ENCODE data around the gene ZMIZ1. TPM values are rescaled to one million over a fixed set of nuclear protein-coding genes. Genes with fewer than 3 reads are reported as not detected.

Gene ZMIZ1
- total RNA-seq, 1 donor from 2014 or later: 93.9 TPM

DNA sequence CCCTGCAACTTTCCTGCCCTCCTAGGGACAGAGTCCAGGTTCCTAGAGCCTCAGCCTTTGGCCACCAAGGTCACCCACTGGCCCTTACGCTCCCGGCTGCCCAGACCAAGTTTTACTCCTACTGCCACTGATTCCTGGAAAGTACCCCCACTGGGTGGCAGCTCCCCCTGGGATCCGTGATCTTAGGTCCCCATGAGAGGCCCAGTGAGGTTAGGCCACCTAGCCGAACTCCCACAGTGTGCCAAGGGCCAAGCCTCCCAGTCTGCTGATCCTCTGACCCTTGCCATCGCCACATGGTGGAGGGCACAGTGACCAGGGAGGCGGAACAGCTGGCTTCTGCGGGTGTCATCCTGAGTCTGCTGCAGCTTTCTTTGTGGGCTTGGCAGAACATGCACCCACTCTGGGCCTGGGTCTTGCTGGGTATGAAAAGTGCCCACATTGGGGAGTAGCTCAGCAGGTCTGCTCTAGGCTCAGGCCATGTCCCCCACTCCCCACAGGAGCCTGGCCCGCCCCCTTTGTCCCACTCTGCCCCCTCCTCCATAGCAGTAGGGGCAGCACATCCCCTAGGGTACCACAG, 238.0 kb downstream of the ZMIZ1 start:
- H3K4me1 Mint-ChIP-seq: no peaks in the 10 kb centered on the region
- ChIA-PET POLR2A (interaction anchor here (0.8 kb wide), 2 partner anchors 9 to 18 kb away, joined by 3 read pairs; no protein-coding TSS in a partner anchor), CTCF (no interaction called here)
- H3K9me3 Mint-ChIP-seq: no peaks in the 10 kb centered on the region
- TF ChIP-seq, protein P1, sequence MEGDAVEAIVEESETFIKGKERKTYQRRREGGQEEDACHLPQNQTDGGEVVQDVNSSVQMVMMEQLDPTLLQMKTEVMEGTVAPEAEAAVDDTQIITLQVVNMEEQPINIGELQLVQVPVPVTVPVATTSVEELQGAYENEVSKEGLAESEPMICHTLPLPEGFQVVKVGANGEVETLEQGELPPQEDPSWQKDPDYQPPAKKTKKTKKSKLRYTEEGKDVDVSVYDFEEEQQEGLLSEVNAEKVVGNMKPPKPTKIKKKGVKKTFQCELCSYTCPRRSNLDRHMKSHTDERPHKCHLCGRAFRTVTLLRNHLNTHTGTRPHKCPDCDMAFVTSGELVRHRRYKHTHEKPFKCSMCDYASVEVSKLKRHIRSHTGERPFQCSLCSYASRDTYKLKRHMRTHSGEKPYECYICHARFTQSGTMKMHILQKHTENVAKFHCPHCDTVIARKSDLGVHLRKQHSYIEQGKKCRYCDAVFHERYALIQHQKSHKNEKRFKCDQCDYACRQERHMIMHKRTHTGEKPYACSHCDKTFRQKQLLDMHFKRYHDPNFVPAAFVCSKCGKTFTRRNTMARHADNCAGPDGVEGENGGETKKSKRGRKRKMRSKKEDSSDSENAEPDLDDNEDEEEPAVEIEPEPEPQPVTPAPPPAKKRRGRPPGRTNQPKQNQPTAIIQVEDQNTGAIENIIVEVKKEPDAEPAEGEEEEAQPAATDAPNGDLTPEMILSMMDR (IDR thresholded peaks at IDR 0.05): no peak
- no peak overlapping the region for H3K4me3 Mint-ChIP-seq
- H3K27me3 Mint-ChIP-seq: no peaks in the 10 kb centered on the region
- DNase-seq: no peak
- H3K27ac Mint-ChIP-seq: no peak overlapping the region
- peaks cover 77% of the 10 kb centered on the region for H3K36me3 Mint-ChIP-seq (ENCODE audit: low read depth)
- no peak for ATAC-seq (ENCODE audit: low read depth)
- intact Hi-C loops (cut with micrococcal nuclease): no loop called here

DNA sequence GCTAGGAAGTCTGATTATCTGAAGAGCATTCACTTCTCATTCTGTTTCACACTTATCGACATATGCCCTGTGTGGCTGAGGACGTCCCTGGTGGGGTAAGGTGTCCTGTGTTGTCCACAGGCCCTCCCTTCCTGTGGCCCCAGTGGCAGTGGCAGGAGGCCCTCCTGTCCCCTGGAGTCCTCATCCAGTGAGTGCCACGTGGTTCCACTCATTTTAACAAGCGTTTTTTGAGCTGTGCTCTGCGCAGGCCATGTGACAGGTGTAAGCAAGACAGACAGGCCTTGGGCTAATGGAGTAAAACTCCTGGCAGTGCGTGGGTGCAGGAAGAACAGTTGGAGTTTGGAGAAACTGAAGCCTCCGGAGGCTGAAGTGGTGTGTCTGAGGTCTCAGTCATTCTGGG, 239.2 kb downstream of the ZMIZ1 start:
- POLR2A ChIA-PET: interaction anchor here (0.7 kb wide), 1 partner anchor 9 kb away, joined by 3 read pairs; no protein-coding TSS in a partner anchor
- Mint-ChIP-seq H3K27me3 (no peaks in the 10 kb centered on the region), H3K27ac (no peak overlapping the region), H3K4me3 (no peak overlapping the region), H3K4me1 (no peaks in the 10 kb centered on the region), H3K9me3 (no peaks in the 10 kb centered on the region), H3K36me3 (ENCODE audit: low read depth) (peaks cover 81% of the 10 kb centered on the region)
- CTCF ChIA-PET: no interaction called here
- TF ChIP-seq, protein P1 (IDR thresholded peaks at IDR 0.05): no peak
- no peak for DNase-seq
- intact Hi-C loops (cut with micrococcal nuclease): loop anchor here (2.0 kb wide), 1 partner anchor 13 kb away; no protein-coding TSS in a partner anchor
- no peak for ATAC-seq (ENCODE audit: low read depth)

DNA sequence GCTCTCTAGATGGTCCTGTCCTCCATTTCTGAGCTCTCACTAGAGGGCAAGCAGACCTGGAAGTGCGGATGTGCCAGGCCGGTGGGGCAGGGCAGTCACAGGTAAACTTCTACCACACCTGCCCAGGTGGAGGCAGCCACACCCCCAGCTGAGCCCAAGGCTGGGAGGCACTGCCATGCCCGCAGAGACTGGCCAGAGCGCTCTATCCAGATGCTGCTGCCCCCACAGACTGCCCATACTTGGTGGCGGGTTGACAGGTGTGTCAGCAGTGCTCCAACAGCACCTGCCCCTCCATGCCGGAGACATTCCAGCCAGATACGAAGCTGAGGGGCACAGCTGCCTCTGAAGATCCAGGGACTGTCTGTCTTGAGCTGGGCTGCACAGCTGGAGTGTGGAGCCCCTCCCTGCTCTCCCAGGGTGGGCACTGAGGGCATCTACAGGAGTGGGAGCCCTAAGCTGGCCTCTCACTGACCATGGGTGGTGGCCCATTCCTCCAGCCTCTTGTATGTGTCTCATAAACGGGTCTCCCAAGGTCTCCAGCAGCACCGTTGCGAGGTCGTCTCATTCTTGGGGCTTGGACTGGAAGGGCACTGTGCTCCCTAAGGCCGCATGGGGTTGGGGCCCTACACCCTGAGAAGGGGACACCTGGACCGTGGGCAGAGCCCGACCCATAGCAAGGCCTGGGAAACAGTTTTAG, 240.4 kb downstream of the ZMIZ1 start:
- intact Hi-C loops (cut with micrococcal nuclease): loop anchor here (2.0 kb wide), 1 partner anchor 14 kb away; no protein-coding TSS in a partner anchor
- DNase-seq: no peak
- Mint-ChIP-seq H3K36me3 (ENCODE audit: low read depth) (peaks cover 82% of the 10 kb centered on the region), H3K9me3 (no peaks in the 10 kb centered on the region), H3K27me3 (no peaks in the 10 kb centered on the region), H3K4me3 (no peak overlapping the region), H3K4me1 (no peaks in the 10 kb centered on the region), H3K27ac (no peak overlapping the region)
- TF ChIP-seq, protein P1 (IDR thresholded peaks at IDR 0.05): no peak
- POLR2A ChIA-PET: no interaction called here
- ATAC-seq (ENCODE audit: low read depth): no peak
- CTCF ChIA-PET: no interaction called here

DNA sequence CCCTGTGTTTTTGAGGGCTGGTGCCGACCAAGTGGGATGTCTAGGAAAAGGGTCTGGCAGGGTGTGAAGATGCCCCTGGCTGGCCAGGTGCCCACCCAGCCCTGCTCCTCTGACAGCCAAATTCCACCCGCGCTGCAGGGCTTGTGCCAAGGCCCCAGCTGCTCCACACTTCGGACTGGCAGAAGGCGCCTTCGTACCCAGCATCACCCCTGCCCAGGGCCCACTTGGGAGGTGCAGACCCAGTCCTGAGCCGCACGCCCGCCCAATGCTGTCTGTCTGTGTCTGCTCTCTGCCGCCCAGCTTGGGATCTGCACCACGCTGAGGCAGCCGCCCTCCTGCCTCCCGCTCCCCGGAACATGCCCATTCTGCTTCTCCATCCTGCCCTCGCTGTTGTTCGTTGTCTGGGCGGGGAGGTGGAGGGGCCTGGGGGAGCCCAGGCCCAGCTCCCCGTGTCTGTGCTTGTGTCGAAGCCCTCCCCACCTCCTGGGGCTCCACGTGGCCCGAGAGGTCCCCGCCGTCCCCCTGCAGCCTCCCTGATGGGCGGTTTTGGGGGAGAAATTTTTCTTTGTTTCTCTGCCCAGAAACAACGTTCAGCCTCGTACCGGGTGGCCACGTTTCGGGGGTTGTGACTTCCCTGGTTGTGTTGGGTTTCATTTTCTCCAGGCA, 241.6 kb downstream of the ZMIZ1 start:
- TF ChIP-seq, protein P1 (IDR thresholded peaks at IDR 0.05): no peak
- ATAC-seq (ENCODE audit: low read depth) (no peak), DNase-seq (no peak)
- peaks cover 74% of the 10 kb centered on the region for H3K36me3 Mint-ChIP-seq (ENCODE audit: low read depth)
- no peaks in the 10 kb centered on the region for H3K27me3 Mint-ChIP-seq
- peak overlapping the region; percentile 46 for H3K27ac Mint-ChIP-seq
- intact Hi-C loops (cut with micrococcal nuclease): no loop called here
- ChIA-PET CTCF (no interaction called here), POLR2A (no interaction called here)
- no peak overlapping the region for H3K4me3 Mint-ChIP-seq
- H3K9me3 Mint-ChIP-seq: no peaks in the 10 kb centered on the region
- no peaks in the 10 kb centered on the region for H3K4me1 Mint-ChIP-seq

DNA sequence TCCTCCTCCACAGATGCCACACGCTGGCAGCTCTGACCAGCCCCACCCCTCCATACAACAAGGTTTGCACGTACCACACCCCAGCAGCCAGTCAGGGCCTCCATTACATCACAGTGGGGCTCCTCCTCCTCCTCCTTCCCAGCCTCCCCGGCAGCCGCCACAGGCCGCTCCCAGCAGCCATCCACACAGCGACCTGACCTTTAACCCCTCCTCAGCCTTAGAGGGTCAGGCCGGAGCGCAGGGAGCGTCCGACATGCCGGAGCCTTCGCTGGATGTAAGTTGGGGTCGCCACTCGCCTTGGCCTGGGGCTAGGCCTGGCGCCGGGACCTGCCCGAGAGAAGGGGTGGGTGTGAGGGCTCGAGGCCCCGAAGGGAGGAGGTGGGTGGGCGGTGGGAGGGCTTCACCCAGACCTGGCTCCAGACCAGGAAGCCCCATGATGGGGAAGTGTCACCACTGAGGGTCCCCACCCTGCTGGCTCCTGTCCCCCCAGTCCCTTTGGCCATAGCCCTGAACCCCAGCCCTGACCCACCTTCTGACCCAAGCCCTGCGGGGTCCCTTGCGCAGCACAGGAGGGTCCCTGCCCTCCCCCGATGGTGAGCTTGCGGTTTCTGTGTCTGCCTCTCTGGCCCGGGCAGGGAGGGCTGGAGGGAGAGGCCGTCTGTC, 242.3 kb downstream of the ZMIZ1 start:
- DNase-seq: no peak
- no peaks in the 10 kb centered on the region for H3K27me3 Mint-ChIP-seq
- intact Hi-C loops (cut with micrococcal nuclease): no loop called here
- no peak overlapping the region for H3K27ac Mint-ChIP-seq
- ChIA-PET POLR2A (no interaction called here), CTCF (no interaction called here)
- peaks cover 6% of the 10 kb centered on the region for H3K4me1 Mint-ChIP-seq
- ATAC-seq (ENCODE audit: low read depth): no peak
- no peaks in the 10 kb centered on the region for H3K9me3 Mint-ChIP-seq
- TF ChIP-seq, protein P1 (IDR thresholded peaks at IDR 0.05): no peak
- peaks cover 71% of the 10 kb centered on the region for H3K36me3 Mint-ChIP-seq (ENCODE audit: low read depth)
- no peak overlapping the region for H3K4me3 Mint-ChIP-seq
